ENCODE measurements around the gene OTOP2. TPM values are rescaled to one million over a fixed set of nuclear protein-coding genes. Genes with fewer than 3 reads are reported as not detected.

The OTOP2 gene
- total and polyA plus RNA-seq, 4 donors: not detected

GRCh38 chr17:74875977-74876593, 48.0 kb upstream of the OTOP2 start:
- H3K9ac ChIP-seq (ENCODE audit: insufficient read depth in 1 of 2, low read length in 2 of 2): no peak overlapping the region
- no peak for TF ChIP-seq CTCF (IDR thresholded peaks at IDR 0.05; ENCODE audit: control extremely low read depth, extremely low read depth)
- ATAC-seq (ENCODE audit: insufficient read depth, low FRiP score) (no peak), DNase-seq (no peak)
- no peak overlapping the region for H3K4me3 ChIP-seq
- peaks cover 0 to 18% (median 2%) of the 10 kb centered on the region in 5 donors for H3K4me1 ChIP-seq (ENCODE audit: control insufficient read depth in 5 of 5, insufficient read depth in 5 of 5, low read length in 5 of 5)
- WGBS, 2 donors: 55 to 77% methylated on average over 6 of the region's 6 CpGs
- no peaks in the 10 kb centered on the region for H3K27me3 ChIP-seq (ENCODE audit: control insufficient read depth in 3 of 3, insufficient read depth in 3 of 3, low read length in 2 of 3)
- H3K9me3 ChIP-seq (ENCODE audit: control insufficient read depth in 4 of 4, insufficient read depth in 3 of 4, low read length in 3 of 4): no peaks in the 10 kb centered on the region
- no peak overlapping the region for H3K27ac ChIP-seq (ENCODE audit: low read depth in 1 of 2, low read length in 1 of 2)
- no peaks in the 10 kb centered on the region for H3K36me3 ChIP-seq (ENCODE audit: control insufficient read depth in 4 of 4, insufficient read depth in 4 of 4, low read length in 4 of 4)

GRCh38 chr17:74877592-74878548, 46.2 kb upstream of the OTOP2 start:
- H3K9ac ChIP-seq (ENCODE audit: insufficient read depth in 1 of 2, low read length in 2 of 2): no peak overlapping the region
- no peak for TF ChIP-seq CTCF (IDR thresholded peaks at IDR 0.05; ENCODE audit: control extremely low read depth, extremely low read depth)
- H3K9me3 ChIP-seq (ENCODE audit: control insufficient read depth in 4 of 4, insufficient read depth in 3 of 4, low read length in 3 of 4): no peaks in the 10 kb centered on the region
- H3K4me3 ChIP-seq: no peak overlapping the region
- WGBS, 2 donors: 50 to 79% methylated on average over 19 of the region's 19 CpGs
- H3K27me3 ChIP-seq (ENCODE audit: control insufficient read depth in 3 of 3, insufficient read depth in 3 of 3, low read length in 2 of 3): peaks cover 0 to 3% (median 0%) of the 10 kb centered on the region in 3 donors
- ATAC-seq (ENCODE audit: insufficient read depth, low FRiP score) (no peak), DNase-seq (peak in 1 of 3 donors; percentile 20)
- peaks cover 0 to 11% (median 0%) of the 10 kb centered on the region in 5 donors for H3K4me1 ChIP-seq (ENCODE audit: control insufficient read depth in 5 of 5, insufficient read depth in 5 of 5, low read length in 5 of 5)
- H3K36me3 ChIP-seq (ENCODE audit: control insufficient read depth in 4 of 4, insufficient read depth in 4 of 4, low read length in 4 of 4): no peaks in the 10 kb centered on the region
- H3K27ac ChIP-seq (ENCODE audit: low read depth in 1 of 2, low read length in 1 of 2): no peak overlapping the region

GRCh38 chr17:74878658-74879057, 45.4 kb upstream of the OTOP2 start:
- 81 to 82% methylated on average over 2 of the region's 2 CpGs for WGBS, 2 donors
- Histone ChIP-seq H3K4me3 (no peak overlapping the region), H3K4me1 (ENCODE audit: control insufficient read depth in 5 of 5, insufficient read depth in 5 of 5, low read length in 5 of 5) (peaks cover 0 to 9% (median 0%) of the 10 kb centered on the region in 5 donors), H3K9ac (ENCODE audit: insufficient read depth in 1 of 2, low read length in 2 of 2) (no peak overlapping the region), H3K36me3 (ENCODE audit: control insufficient read depth in 4 of 4, insufficient read depth in 4 of 4, low read length in 4 of 4) (no peaks in the 10 kb centered on the region), H3K27me3 (ENCODE audit: control insufficient read depth in 3 of 3, insufficient read depth in 3 of 3, low read length in 2 of 3) (peaks cover 0 to 3% (median 0%) of the 10 kb centered on the region in 3 donors), H3K27ac (ENCODE audit: low read depth in 1 of 2, low read length in 1 of 2) (no peak overlapping the region), H3K9me3 (ENCODE audit: control insufficient read depth in 4 of 4, insufficient read depth in 3 of 4, low read length in 3 of 4) (no peaks in the 10 kb centered on the region)
- no peak for TF ChIP-seq CTCF (IDR thresholded peaks at IDR 0.05; ENCODE audit: control extremely low read depth, extremely low read depth)
- DNase-seq (no peak), ATAC-seq (ENCODE audit: insufficient read depth, low FRiP score) (no peak)

Measured in lung (tissue), 12 donors.